NT2/D1 (cell line): ENCODE results near the gene PRKAR2B.

Source experiments
- DNase-seq: peaks from one replicate; pipeline ENCODE4 v3.0.0-alpha.2; 2011; ENCODE audit warnings: low read depth, low spot score
- H3K27me3 ChIP-seq: 2 replicates; pipeline ENCODE4 v1.6.0; 2011; ENCODE audit warnings: mild to moderate bottlenecking; ENCODE audit not compliant: insufficient read length, insufficient read depth
- H3K36me3 ChIP-seq: 2 replicates; pipeline ENCODE4 v1.6.1; 2011; ENCODE audit warnings: mild to moderate bottlenecking, low read length, mixed read lengths; ENCODE audit not compliant: insufficient read depth, insufficient read length
- H3K4me1 ChIP-seq: 2 replicates; pipeline ENCODE4 v1.5.1; 2011; ENCODE audit not compliant: insufficient read depth, insufficient read length
- H3K4me3 ChIP-seq: 2 replicates; pipeline ENCODE4 v1.5.1; 2011; ENCODE audit warnings: low read depth; ENCODE audit not compliant: insufficient read length
- H3K9ac ChIP-seq: 2 replicates; pipeline ENCODE4 v1.6.0; 2011; ENCODE audit warnings: low read depth; ENCODE audit not compliant: insufficient read length
- H3K9me3 ChIP-seq: 2 replicates; pipeline ENCODE4 v1.5.1; 2011; ENCODE audit warnings: mild to moderate bottlenecking, low read length; ENCODE audit not compliant: insufficient read depth
- SUZ12 ChIP-seq: IDR thresholded peaks from 2 replicates; pipeline ENCODE4 v1.6.1; 2011; ENCODE audit not compliant: insufficient read length, insufficient read depth; ENCODE audit errors: extremely low read depth
- YY1 ChIP-seq: IDR thresholded peaks from 2 replicates; pipeline ENCODE4 v1.6.1; 2011; ENCODE audit not compliant: insufficient read length, insufficient read depth
- ZNF274 ChIP-seq: IDR thresholded peaks from 2 replicates; pipeline ENCODE4 v1.6.1; 2011; ENCODE audit warnings: mild to moderate bottlenecking, low read depth, low read length

PRKAR2B gene

GRCh38 chr7:107172276-107173032 lies 127.9 kb downstream of the PRKAR2B start:
- no peak for DNase-seq
- Histone ChIP-seq H3K4me3 (no peak overlapping the region), H3K4me1 (no peaks in the 10 kb centered on the region), H3K9me3 (no peaks in the 10 kb centered on the region), H3K36me3 (no peaks in the 10 kb centered on the region), H3K9ac (no peak overlapping the region), H3K27me3 (no peaks in the 10 kb centered on the region)
- no peak for TF ChIP-seq YY1
- no peak for TF ChIP-seq SUZ12
- TF ChIP-seq ZNF274: no peak

GRCh38 chr7:107173191-107173590 lies 128.7 kb downstream of the PRKAR2B start:
- H3K9ac ChIP-seq: no peak overlapping the region
- H3K36me3 ChIP-seq: no peaks in the 10 kb centered on the region

GRCh38 chr7:107173691-107174406 lies 129.3 kb downstream of the PRKAR2B start:
- DNase-seq: no peak
- TF ChIP-seq YY1 (no peak), ZNF274 (no peak), SUZ12 (no peak)
- Histone ChIP-seq H3K9ac (no peak overlapping the region), H3K4me1 (no peaks in the 10 kb centered on the region), H3K9me3 (no peaks in the 10 kb centered on the region), H3K36me3 (no peaks in the 10 kb centered on the region), H3K27me3 (no peaks in the 10 kb centered on the region), H3K4me3 (no peak overlapping the region)

More at GRCh38 chr7:107173191-107173590, 128.7 kb downstream of the PRKAR2B start:
- no peak for DNase-seq
- no peak for TF ChIP-seq ZNF274
- TF ChIP-seq YY1: no peak
- TF ChIP-seq SUZ12: no peak
- no peak overlapping the region for H3K4me3 ChIP-seq
- no peaks in the 10 kb centered on the region for H3K4me1 ChIP-seq
- no peaks in the 10 kb centered on the region for H3K9me3 ChIP-seq
- no peaks in the 10 kb centered on the region for H3K27me3 ChIP-seq

GRCh38 chr7:107179326-107180164 lies 135.0 kb downstream of the PRKAR2B start:
- H3K9me3 ChIP-seq: no peaks in the 10 kb centered on the region
- peaks cover 7% of the 10 kb centered on the region for H3K36me3 ChIP-seq
- no peaks in the 10 kb centered on the region for H3K4me1 ChIP-seq
- DNase-seq: no peak
- no peak overlapping the region for H3K4me3 ChIP-seq
- H3K9ac ChIP-seq: no peak overlapping the region
- H3K27me3 ChIP-seq: no peaks in the 10 kb centered on the region
- TF ChIP-seq SUZ12: no peak
- TF ChIP-seq ZNF274: no peak
- TF ChIP-seq YY1: no peak

GRCh38 chr7:107180378-107180777 lies 135.9 kb downstream of the PRKAR2B start:
- H3K27me3 ChIP-seq: no peaks in the 10 kb centered on the region
- no peak overlapping the region for H3K9ac ChIP-seq
- DNase-seq: no peak
- H3K4me3 ChIP-seq: no peak overlapping the region
- TF ChIP-seq SUZ12 (no peak), ZNF274 (no peak), YY1 (no peak)
- no peaks in the 10 kb centered on the region for H3K9me3 ChIP-seq
- H3K4me1 ChIP-seq: no peaks in the 10 kb centered on the region
- peaks cover 7% of the 10 kb centered on the region for H3K36me3 ChIP-seq

- no peaks in the 10 kb centered on the region for H3K9me3 ChIP-seq
- no peak overlapping the region for H3K4me3 ChIP-seq
- no peak for DNase-seq
- no peaks in the 10 kb centered on the region for H3K4me1 ChIP-seq
- H3K36me3 ChIP-seq: peaks cover 8% of the 10 kb centered on the region
- no peaks in the 10 kb centered on the region for H3K27me3 ChIP-seq
- TF ChIP-seq SUZ12 (no peak), YY1 (no peak), ZNF274 (no peak)
- H3K9ac ChIP-seq: no peak overlapping the region
These were observed 136.7 kb downstream of the PRKAR2B start for GRCh38 chr7:107181172-107181571.

GRCh38 chr7:107185716-107186115 lies 141.2 kb downstream of the PRKAR2B start:
- Histone ChIP-seq H3K9ac (no peak overlapping the region), H3K36me3 (peaks cover 17% of the 10 kb centered on the region), H3K4me1 (no peaks in the 10 kb centered on the region), H3K27me3 (no peaks in the 10 kb centered on the region), H3K9me3 (no peaks in the 10 kb centered on the region), H3K4me3 (no peak overlapping the region)
- no peak for DNase-seq
- no peak for TF ChIP-seq SUZ12
- no peak for TF ChIP-seq YY1
- no peak for TF ChIP-seq ZNF274
